ENCODE data around the gene NAPG.
"Not testable (repeated sequence)": the region's sequence is repeated elsewhere in the genome, so short reads cannot be mapped to it uniquely, and the experiment has no call there.

The NAPG gene

DNA sequence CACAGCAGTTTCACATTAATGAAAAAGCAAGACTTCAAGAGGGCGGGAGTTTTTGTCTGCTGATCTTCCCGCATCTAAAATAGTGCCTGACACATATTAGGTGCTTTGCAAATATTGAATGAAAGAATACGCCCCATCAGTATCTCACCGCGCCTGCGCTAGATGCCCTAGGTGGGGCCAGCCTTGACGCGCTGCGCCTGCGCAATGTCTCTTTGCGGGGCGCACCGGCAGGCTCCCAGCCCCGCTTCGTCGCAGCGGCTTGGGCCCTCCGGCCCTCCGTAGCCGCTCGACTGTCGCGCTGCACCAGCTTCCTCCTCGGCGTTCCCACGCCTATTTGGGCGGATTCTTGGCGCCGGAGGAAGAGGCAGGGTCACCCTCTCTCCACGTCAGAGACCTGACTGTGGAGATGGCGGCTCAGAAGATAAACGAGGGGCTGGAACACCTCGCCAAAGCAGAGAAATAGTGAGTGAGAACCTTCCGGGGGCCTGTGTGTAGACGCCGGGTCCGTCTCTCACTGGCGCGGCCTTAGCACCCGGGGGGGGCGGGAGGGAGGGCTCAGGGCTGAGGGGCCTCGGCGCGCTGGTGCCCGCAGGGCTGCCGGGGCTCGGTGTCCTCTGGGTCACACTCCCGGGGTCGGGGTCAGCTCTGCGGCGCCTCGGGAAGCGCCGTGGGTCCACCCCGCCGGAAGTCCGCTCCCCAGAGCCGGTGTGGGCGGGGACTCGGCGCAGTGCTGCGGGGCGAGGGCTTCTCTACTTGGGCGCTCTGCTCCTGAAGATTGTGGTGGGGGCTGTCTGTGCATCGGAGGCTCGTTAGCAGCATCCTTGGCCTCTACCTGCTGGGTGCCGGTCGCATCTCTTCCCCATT, at the start of gene NAPG:
Gene NAPG, plus strand, starts transcription at position 331 of the 864 bp plus-strand sequence. Its CDS starts 76 bp downstream, at position 407.
- DNase-seq (ENCODE audit: low read depth) = peak; percentile 82

DNA sequence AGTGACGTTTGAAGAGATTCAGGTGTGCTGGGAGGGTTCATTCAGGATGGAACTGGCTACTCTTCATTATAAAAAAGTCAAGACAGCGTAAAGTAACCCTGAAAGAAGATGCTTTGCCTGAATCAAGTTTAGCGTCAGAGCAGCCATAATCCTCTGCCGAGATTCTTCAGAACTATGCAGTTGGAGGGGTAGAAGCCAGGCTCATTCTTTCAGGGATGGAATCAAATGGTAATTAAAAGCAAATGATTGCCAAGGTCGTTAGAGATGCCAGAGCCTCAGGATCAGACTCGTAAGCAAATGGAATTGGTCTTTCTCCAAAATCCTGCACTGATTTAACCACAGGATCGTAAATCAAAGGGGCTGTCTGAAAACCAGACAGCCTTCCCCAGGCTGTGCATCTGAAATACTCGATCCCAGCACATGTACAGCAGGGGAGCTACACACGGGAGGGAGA, 49.5 kb upstream of the NAPG start:
- DNase-seq (ENCODE audit: low read depth) = no peak

DNA sequence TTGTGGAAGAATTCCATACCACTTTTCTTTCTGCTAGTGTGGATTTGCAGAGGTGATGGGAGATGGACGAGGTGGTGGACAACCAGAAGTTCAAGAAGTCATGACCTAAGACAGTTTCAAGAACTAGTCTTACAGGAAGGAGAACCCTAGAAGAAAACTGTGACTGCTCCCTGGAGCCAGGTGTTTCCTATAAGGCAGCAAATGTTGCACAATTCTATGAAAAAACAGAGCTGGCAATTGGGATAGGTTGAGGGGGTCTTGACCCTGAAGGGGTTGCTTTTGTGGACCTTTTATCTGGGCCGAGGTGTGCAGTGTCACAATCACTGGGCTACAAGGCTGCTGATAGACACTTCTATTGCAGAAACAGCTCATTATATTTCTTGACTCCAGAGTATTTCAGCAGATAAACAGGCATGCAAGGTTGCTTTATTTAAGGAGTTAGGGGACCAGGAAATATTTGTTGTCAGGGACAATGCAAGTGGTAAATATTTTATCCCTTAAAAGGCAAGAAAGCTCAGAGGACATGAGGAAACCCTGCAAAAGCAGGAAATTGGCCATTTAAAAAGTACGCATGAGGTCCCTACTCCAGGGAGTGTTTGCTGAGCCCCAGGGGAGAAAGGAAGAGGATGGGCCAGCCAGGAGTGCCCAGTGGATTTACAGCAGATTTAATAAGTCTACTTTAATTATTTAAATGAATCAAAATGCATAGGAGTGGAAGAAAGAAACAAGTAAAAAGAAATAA, 48.5 kb upstream of the NAPG start:
- no peak for DNase-seq (ENCODE audit: low read depth)

DNA sequence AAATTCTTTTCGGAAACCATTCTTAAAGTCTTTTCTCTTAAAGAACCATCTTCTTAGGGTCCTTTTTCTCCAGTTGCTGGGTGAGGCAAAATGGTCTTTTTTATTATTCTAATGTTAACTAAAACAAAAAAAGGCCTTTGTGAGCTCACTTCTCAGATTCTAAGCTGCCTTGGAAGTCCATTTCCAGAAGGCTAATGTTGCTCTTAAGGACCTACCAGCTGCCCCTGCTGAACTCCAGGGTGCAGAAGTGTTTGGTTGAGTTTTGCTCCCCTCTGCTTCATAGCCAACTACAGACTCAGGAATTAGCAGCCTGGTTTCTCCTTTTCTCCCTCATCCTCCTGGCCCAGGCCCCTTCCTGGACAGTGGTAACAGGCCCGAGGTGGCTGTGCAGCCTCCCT, 48.0 kb upstream of the NAPG start:
- no peak for DNase-seq (ENCODE audit: low read depth)

DNA sequence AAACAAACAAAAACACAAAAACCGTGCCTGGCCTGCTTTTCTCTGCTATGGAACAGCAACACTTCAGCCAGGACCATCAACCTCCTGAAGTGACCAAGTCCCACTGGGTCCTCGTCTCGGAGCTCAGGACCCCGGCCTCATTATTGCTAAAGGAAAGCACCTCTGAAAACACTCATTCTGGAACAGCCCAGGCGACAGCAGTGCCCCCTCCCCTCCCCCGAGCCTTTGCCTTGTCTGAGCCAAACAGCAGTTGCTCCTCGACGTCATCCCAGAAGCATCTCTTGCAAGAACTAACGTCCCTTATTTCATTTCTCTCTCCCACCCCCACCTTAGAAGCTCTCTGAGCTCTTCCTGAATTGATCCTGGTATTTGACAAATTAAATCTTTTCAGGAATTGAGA, 44.0 kb upstream of the NAPG start:
- DNase-seq (ENCODE audit: low read depth) = no peak

GRCh38 chr18:10482363-10482984, 43.4 kb upstream of the NAPG start:
- DNase-seq (ENCODE audit: low read depth) = no peak

DNA sequence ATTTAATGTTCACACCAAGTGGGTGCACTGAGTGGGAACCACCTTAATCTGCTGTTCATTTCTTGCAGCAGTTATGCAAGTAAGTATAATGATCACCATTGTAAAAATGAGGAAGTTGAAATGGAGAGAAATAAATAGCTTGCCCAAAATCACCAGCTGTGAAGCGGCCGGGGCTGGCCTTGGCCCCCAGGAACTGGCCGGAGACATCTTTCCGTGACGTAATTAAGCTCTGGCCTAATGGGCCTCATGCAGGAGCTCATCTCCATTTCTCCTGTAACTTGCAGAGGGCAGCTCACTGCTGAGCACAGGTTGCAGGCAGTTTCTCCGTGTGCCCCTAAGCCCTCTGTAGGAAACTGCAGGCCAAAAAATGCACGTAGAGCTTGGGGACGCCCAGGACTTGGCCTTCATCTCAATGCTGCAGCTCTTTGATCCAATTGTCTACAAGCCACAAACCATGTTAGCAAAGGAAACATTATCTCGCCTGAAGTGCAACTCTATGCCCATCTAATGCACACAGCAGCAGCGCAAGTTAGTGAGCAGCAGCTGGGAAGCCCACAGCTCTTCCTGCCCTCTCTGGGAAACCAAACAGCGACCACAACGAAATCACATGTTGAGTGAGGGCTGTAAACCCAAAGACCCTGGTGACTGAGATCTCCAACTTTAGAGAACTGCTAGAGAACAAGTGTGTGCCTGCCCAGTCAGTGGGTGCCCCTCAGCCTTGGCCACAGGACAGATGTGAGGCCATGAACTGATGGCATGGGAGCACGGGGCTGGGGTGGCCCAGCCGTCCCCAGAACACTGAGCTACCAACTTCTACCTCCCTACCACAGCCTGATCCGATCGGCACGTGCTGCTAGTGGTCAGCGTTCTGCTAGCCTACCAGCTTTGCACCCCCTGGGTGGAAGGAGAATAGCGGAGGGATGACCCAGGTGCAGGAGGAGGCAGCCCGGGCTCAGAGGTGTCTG, 42.6 kb upstream of the NAPG start:
- DNase-seq (ENCODE audit: low read depth) = no peak

DNA sequence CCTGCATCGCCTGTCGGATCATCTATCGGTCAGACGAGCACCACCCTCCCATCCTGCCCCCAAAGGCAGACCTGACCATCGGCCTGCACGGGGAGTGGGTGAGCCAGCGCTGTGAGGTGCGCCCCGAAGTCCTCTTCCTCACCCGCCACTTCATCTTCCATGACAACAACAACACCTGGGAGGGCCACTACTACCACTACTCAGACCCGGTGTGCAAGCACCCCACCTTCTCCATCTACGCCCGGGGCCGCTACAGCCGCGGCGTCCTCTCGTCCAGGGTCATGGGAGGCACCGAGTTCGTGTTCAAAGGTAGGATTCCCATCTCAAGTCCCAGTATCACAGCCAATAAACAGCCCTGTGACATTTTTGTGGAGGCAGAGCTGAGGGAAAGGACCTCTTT, 40.4 kb upstream of the NAPG start:
- no peak for DNase-seq (ENCODE audit: low read depth)

DNA sequence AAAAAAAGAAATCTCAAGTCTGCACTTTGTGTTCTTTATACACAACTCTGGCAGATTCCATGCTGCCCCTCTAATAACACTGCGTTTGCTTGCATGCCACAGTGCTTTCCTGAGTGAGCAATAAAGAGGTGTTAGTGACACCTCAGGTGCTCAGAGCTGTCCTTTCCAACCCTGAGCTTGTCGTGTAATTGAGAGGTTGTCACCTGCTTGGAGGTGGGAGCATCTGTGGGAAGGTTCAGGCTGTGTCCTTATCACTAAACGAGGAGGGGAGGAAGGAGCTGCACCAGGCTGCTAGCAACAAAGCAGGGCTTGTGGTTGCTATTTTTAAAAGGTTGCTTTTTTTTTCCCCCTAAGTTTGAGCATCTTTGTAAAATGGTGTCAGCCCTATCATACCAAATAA, 39.5 kb upstream of the NAPG start:
- DNase-seq (ENCODE audit: low read depth) = no peak

- DNase-seq (ENCODE audit: low read depth) = no peak
These were observed 38.7 kb upstream of the NAPG start for GRCh38 chr18:10487154-10487553.

DNA sequence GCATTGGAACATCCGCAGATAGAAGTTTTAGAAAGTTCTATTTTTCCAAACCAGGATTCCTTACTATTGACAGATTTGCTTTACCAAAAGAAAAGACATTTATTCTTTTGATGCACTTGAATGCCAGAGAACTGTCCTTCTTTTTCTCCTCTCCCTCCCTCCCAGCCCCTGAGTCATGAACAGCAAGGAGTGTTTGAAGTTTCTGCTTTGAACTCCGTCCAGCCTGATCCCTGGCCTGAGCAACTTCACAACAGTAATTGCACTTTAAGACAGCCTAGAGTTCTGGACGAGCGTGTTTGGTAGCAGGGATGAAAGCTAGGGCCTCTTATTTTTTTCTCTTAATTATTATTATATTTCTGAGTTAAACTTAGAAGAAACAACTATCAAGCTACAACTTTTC, 37.8 kb upstream of the NAPG start:
- DNase-seq (ENCODE audit: low read depth) = no peak

DNA sequence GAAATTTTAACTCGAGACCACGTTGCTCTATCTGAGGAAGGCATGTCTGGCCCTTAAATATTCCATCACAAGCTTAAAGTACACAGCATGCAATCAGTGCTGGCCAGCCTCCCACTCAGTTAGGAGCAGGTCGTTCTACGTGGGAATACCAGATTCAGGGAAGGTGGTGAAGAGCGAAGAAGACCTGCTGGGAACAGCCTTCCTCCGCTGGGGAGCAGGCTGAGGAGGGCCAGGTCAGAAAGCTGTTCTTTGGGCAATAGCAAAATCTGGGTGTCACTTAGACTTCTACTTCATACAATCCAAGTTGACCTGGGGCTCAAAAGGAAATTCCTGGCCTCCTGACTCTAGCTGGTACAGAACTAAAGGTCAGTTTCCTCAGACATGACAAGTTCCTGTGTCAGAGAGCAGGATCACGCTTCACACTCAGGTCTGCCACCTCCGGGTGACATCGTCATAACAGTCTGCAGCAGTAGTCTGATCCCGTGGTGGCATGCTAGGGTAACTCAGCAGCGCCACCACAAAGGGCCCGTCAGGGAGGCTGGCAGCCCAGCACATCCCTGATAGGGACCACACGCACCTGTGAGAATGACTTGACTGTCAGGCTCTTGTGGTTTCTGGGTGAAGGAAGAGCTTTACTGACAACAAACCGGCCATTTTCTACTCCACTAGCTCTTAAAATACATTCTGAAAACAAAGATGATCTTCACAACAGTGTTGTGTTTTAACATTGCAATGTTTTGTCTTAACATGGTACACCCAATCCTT, 35.2 kb upstream of the NAPG start:
- peak; percentile 8 for DNase-seq (ENCODE audit: low read depth)

GRCh38 chr18:10495936-10496335, 29.9 kb upstream of the NAPG start:
- DNase-seq (ENCODE audit: low read depth) = no peak

- DNase-seq (ENCODE audit: low read depth) = no peak
These were observed 28.5 kb upstream of the NAPG start for GRCh38 chr18:10497206-10497749.

GRCh38 chr18:10499230-10499629, 26.6 kb upstream of the NAPG start:
- no peak for DNase-seq (ENCODE audit: low read depth)

- DNase-seq (ENCODE audit: low read depth) = no peak
These were observed 25.8 kb upstream of the NAPG start for GRCh38 chr18:10500038-10500437.

GRCh38 chr18:10504723-10505122, 21.1 kb upstream of the NAPG start:
- no peak for DNase-seq (ENCODE audit: low read depth)

DNA sequence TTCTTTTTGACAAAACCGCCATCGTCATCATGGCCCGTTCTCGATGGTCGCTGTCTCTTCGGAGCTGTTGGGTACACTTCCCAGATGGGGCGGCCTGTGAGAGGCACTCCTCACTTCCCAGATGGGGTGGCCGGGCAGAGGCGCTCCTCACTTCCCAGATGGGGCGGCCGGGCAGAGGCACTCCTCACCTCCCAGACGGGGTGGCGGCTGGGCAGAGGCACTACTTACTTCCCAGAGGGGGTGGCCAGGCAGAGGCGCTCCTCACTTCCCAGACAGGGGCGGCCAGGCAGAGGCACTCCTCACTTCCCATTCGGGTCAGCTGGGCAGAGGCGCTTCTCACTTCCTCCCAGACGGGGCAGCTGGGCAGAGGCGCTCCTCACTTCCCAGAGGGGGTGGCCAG, 19.9 kb upstream of the NAPG start:
- DNase-seq (ENCODE audit: low read depth) = not testable (repeated sequence)

GRCh38 chr18:10508591-10508990, 17.2 kb upstream of the NAPG start:
- DNase-seq (ENCODE audit: low read depth) = no peak

GRCh38 chr18:10511236-10511635, 14.6 kb upstream of the NAPG start:
- no peak for DNase-seq (ENCODE audit: low read depth)

GRCh38 chr18:10514082-10514481, 11.7 kb upstream of the NAPG start:
- no peak for DNase-seq (ENCODE audit: low read depth)

Measured in activated gamma-delta T cell treated with anti-CD3 and anti-CD28 coated beads, Interleukin-2, amount 50 U/mL, for 16 hours (primary cell).